Erythroblast (primary cell): Measurements from ENCODE around the gene GBE1.

ENCODE experiments used
- GATA1 ChIP-seq: IDR thresholded peaks from 2 replicates; pipeline ENCODE4 v1.6.1; 2011; ENCODE audit warnings: low read depth, mild to moderate bottlenecking, control low read depth, low read length, moderate library complexity
- POLR2A ChIP-seq: IDR thresholded peaks from 2 replicates; pipeline ENCODE4 v1.6.1; 2011; ENCODE audit warnings: mild to moderate bottlenecking, low read length

DNA sequence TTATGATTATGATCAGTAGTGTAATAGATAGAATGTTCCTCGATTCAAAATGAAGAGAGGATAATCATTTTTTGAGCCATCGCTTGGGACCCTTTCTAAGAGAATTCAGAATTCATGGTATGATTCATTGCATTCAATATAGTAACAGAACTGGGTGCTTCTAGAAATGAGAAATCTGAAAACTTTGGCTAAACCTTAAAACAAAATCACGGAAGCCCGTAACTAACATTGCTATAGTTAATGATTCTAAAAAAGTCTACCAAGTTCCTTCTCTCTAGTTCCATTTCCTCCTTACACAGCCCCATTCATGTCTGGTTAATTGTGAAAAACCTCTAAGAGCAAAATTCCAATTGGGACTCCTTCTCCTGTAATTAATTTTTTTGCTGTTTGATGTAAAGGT is 217.1 kb downstream of the GBE1 start:
- TF ChIP-seq POLR2A (no peak), GATA1 (no peak)
